Epithelial cell of proximal tubule (primary cell): ENCODE measurements around the gene PTPRCAP. TPM values are rescaled to one million over a fixed set of nuclear protein-coding genes. Genes with fewer than 3 reads are reported as not detected.

Experiments used
- DNase-seq: peaks from one replicate; pipeline ENCODE4 v3.0.0-alpha.2; 2011; ENCODE audit warnings: low read depth
- H3K4me3 ChIP-seq: 2 replicates; pipeline ENCODE4 v1.5.1; 2011; ENCODE audit warnings: low read depth, mild to moderate bottlenecking, low read length
- CTCF ChIP-seq: conservative IDR thresholded peaks from 2 replicates; pipeline ENCODE4 v1.5.1; 2012; ENCODE audit warnings: low read depth, mild to moderate bottlenecking, low read length
- total RNA-seq: library from RNA; depleted of rRNA; stranded (reverse); fragments of >200 nt; gene quantifications from 2 replicates; pipeline ENCODE4 v1.2.3, GENCODE V29; 2015

Gene PTPRCAP
- total RNA-seq, 1 donor from 2014 or later, result 3.6 TPM

- DNase-seq, result no peak
- no peak for TF ChIP-seq CTCF
- peak overlapping the region; percentile 99 for H3K4me3 ChIP-seq
These were observed 37.1 kb downstream of the PTPRCAP start for GRCh38 chr11:67400251-67400941.

- no peak overlapping the region for H3K4me3 ChIP-seq
- DNase-seq, result no peak
- TF ChIP-seq CTCF, result no peak
These were observed 38.6 kb downstream of the PTPRCAP start for GRCh38 chr11:67398661-67399563.

GRCh38 chr11:67397986-67398660, 39.4 kb downstream of the PTPRCAP start:
- no peak overlapping the region for H3K4me3 ChIP-seq
- no peak for TF ChIP-seq CTCF
- no peak for DNase-seq

GRCh38 chr11:67397536-67397935, 39.9 kb downstream of the PTPRCAP start:
- DNase-seq, result no peak
- no peak for TF ChIP-seq CTCF
- H3K4me3 ChIP-seq, result no peak overlapping the region

GRCh38 chr11:67396587-67397389, 40.7 kb downstream of the PTPRCAP start:
- no peak for TF ChIP-seq CTCF
- H3K4me3 ChIP-seq, result no peak overlapping the region
- no peak for DNase-seq

- no peak for DNase-seq
- TF ChIP-seq CTCF, result no peak
- H3K4me3 ChIP-seq, result no peak overlapping the region
These were observed 41.3 kb downstream of the PTPRCAP start for GRCh38 chr11:67396259-67396581.
